HT-29 (cell line): ENCODE measurements around the gene MAPK8IP3. TPM values are rescaled to one million over a fixed set of nuclear protein-coding genes. Genes with fewer than 3 reads are reported as not detected.

ENCODE experiments used
- DNase-seq: peaks from one replicate; pipeline ENCODE4 v3.0.0-alpha.2; 2015; ENCODE audit warnings: low spot score
- total RNA-seq: library from RNA; depleted of rRNA; stranded (reverse); fragments of >200 nt; shearing (Covaris generic); gene quantifications from 2 replicates; pipeline ENCODE4 v1.2.3, GENCODE V29; 2014

The MAPK8IP3 gene
- total RNA-seq, 1 experiment from 2014 or later: 120 TPM

GRCh38 chr16:1762196-1762878, 56.3 kb downstream of the MAPK8IP3 start:
- DNase-seq: no peak

GRCh38 chr16:1762879-1763520, 57.0 kb downstream of the MAPK8IP3 start:
- no peak for DNase-seq

GRCh38 chr16:1763521-1764511, 57.8 kb downstream of the MAPK8IP3 start:
- DNase-seq: no peak

GRCh38 chr16:1764971-1765370, 59.0 kb downstream of the MAPK8IP3 start:
- no peak for DNase-seq

- DNase-seq: no peak
These were observed 59.8 kb downstream of the MAPK8IP3 start for GRCh38 chr16:1765826-1766225.

- no peak for DNase-seq
These were observed 60.2 kb downstream of the MAPK8IP3 start for GRCh38 chr16:1766231-1766630.

- no peak for DNase-seq
These were observed 60.7 kb downstream of the MAPK8IP3 start for GRCh38 chr16:1766701-1767100.

- no peak for DNase-seq
These were observed 61.4 kb downstream of the MAPK8IP3 start for GRCh38 chr16:1767116-1767994.

- no peak for DNase-seq
These were observed 62.2 kb downstream of the MAPK8IP3 start for GRCh38 chr16:1768061-1768766.

- DNase-seq: no peak
These were observed 62.9 kb downstream of the MAPK8IP3 start for GRCh38 chr16:1768767-1769401.

- DNase-seq: no peak
These were observed 63.7 kb downstream of the MAPK8IP3 start for GRCh38 chr16:1769402-1770300.

- peak; percentile 95 for DNase-seq
These were observed 64.6 kb downstream of the MAPK8IP3 start for GRCh38 chr16:1770328-1771187.

GRCh38 chr16:1771188-1771863, 65.3 kb downstream of the MAPK8IP3 start, which contains the start of gene NME3:
NME3 (minus strand) TSS chr16:1771543; CDS start chr16:1771534, 9 bp downstream.
- peak; percentile 69 for DNase-seq

- DNase-seq: peak; percentile 42
These were observed 65.9 kb downstream of the MAPK8IP3 start for GRCh38 chr16:1771864-1772361.

- DNase-seq: peak; percentile 46
These were observed 66.4 kb downstream of the MAPK8IP3 start, which contains the start of gene EME2 for GRCh38 chr16:1772362-1772907. EME2 (plus strand) TSS chr16:1772810; CDS start chr16:1773228, 418 bp downstream.

GRCh38 chr16:1772908-1773702, 67.1 kb downstream of the MAPK8IP3 start, which contains the start of gene MRPS34:
MRPS34 (minus strand) TSS chr16:1773134; CDS start chr16:1773119, 15 bp downstream.
- peak; percentile 83 for DNase-seq
